GM19351 (cell line): Measurements from ENCODE around the gene NOL9.
"Not testable (repeated sequence)": the region's sequence is repeated elsewhere in the genome, so short reads cannot be mapped to it uniquely, and the experiment has no call there.

Experiments used
- ATAC-seq: cut with Tn5 transposase; IDR thresholded peaks from one replicate; pipeline ENCODE4 v1.9.1; 2021; ENCODE audit warnings: mild to moderate bottlenecking, moderate library complexity; ENCODE audit not compliant: unreplicated experiment

The NOL9 gene

DNA sequence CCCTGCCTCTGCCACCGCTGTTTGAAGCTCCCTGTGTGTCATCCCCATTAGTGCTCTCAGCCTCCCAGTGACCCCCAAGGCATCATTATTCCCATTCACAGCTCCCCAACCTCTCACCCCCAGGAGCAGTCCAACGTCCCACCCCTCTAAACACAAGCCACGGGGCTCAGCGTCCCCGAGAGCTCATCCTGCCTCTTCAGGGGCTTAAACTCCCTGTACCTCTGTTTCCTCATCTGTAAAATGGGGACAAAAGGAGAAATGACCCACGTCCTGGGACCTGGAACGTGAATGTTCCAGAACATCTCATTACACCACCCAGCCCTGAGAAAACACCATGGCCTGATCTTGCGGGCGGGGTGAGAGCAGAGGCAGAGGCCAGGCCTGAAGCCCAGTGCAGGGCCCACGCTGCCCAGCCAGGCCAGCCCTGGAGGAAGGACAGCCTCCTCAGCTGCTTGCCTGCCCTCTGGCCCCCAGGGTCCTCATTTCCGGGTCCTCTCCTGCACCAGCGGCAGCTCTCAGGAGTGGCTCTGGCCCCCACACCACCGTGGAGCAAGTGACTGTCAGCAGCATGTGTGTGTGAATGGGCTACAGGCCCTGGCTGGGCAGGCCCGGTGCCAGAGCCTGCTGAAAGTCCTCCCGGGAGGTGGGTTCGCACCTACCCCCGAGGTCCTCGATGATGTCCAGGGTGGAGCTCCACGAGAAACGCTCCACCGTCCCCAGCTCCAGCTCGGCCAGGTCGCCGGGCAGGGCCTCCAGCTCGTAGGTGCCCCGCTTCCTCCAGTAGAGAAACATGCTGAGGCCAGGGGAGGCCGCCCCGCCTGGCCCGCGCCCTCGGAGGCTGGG is 48.7 kb downstream of the NOL9 start:
- ATAC-seq: no peak

DNA sequence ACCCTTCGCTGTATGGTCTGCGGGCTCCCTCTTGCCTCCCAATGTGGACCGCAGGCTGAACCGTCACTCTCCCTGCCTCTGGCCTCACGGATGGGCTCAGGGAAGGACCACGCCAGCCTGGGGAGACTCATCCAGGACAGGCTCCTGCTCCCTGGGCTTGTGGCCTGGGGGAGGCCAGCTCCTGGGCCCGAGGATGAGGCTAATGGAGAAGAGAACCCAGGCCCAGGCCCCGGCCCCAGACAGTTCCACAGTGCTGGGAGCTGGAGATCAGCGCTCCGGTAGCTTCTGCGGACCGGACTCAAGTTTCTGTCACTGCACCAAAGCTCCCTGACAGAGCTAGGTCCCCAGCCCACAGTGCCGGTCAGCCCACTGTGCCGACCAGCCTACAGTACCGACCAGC is 49.4 kb downstream of the NOL9 start:
- ATAC-seq: no peak

DNA sequence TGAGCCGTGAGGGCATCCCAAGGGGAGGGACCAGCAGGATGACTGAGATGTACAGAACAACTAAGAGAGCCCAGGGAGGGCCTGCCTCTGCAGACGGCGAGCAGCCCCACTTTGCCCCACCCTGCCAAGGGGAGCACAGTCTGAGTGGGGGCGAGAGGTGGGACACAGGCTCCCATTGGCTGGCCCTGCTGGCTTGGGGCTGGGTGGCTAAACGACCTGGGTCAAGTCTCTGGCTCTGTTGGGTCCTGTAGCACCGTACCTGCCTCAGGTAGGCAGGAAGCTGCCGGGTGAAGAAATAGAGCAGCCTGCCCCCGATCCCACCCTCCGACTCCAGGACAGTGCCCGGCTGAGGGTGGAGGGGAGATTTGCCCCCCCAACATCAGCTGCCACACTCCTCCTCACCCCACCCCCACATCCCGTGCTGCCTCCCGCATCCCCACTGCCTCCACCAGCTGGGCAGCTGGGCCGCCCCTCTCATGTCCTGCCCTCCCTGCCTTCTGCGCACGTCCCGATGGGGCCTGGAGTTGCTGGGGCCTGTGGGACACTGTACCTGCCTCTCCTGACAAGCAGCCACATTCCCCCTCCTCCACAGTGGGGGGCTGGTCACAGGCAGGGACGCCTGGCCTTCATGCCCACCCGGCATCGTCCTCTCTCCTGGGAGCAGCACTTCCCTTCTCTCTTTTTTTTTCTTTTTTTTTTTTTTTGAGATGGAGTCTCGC is 50.3 kb downstream of the NOL9 start:
- ATAC-seq: no peak

DNA sequence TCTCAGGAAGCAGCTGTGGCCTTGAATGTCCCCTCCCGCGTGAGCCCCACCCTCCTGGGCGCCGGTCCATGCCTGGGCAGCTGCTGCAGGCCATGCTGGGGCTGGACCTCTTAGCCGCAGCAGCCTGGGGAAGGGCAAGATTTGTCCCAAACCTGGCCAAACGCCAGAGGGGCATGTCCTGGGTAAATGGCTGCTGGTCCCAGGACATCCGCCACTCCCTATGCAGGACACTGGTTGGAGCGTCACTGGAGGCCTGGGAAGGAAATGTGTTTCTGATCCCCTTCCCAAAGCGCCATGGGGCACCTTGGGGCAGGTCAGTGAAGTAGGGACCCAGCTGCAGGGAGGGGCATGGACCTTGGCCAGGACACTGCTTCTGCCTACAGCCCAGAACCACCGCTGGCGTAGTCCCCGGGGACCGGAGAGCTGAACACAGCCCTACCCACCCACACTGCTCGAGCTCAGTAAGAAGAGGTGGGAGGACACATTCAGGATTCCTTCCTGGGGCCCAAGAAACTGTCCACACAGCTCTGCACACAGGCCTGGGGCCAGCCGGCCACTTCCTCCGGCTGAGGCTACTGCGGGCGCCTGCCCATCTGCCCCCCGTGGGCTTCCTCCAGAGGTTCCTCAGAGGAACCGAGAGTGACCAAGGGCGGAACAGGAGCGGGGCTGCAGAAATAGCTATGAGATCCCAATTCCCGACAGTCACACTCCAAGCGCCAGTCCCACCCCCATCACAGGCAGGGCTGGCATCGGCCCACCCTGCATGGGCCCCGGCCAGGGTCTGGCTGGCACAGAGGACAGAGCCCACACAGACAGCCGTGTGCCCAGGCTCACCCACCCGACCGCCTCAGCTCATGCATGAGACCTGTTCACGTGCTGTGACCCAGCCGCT is 52.1 kb downstream of the NOL9 start:
- ATAC-seq: no peak

DNA sequence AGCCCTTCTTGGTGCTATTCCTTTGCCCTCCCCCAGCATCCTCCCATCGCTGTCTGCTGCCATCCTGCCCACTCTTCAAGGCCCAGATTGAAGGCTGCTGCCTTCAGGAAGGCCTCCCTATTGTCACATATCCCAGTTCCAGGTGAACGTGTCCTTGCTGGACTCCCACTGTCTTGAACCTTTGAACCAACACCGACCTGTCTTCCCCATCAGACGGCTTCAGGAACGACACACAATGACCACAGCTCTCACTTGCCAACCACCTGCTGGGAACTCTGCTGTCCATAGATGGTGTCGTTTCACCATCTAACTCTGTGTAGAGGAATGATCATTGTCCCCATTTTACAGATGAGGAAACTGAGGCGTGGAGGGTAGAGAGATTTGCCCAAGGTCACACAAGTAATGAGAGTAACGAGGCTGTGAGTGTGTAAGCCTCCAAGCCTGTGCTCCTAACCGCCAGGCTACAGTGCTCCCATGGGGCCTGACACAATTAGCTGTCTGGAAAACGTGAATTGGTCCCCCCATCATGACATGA is 53.0 kb downstream of the NOL9 start:
- ATAC-seq: no peak

DNA sequence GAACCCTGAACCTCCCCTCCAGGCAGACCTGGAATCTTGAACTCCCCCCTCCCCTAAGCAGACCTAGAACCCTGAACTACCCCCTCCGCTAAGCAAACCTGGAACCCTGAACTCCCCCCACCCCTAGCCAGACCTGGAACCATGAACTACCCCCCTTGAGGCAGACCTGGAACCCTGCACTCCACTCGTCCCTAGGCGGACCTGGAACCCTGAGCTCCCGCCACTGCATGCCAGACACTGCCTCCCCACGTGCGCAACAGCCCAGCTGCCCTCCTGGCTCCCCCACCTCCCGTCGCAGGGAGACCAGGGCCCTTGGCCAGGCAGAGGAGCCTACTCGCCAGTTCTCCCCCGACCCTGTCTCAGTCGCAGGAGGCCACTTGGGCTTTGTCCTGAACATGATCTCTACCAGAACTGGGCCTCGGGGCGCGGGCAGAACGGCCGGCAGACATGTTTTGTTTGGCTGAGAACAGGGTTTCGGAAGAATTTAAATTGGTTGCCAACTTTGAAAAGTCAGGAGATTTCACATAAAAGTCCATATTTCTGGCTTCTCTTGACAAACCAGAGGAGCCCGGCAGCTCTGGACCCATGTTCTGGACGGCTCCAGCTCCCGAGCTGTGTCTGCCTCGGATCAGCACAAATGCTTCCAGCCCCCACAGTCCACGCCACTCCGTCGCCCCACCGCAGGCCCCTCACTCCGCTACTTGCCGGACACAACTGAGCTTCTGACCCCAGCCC is 53.6 kb downstream of the NOL9 start:
- no peak for ATAC-seq

DNA sequence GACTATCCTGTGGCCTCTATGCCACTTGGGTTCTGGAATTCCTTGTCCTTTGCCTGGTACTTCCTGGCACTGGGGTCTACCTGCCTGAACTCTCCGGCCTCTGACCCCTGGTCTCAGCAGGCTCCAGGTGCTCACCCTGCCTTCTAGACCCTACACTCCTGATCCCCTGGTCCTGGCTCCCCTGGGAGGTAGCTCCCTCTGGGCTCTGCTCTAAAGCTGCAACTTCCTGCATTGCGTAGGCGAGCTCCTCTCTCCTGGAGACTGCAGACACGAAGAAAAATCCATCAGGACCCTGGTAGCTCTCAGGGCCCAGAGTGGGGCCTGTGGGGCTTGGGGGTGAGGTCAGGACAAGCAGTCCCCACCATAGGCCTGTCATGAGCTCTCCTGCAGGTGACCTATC is 55.0 kb downstream of the NOL9 start:
- no peak for ATAC-seq

DNA sequence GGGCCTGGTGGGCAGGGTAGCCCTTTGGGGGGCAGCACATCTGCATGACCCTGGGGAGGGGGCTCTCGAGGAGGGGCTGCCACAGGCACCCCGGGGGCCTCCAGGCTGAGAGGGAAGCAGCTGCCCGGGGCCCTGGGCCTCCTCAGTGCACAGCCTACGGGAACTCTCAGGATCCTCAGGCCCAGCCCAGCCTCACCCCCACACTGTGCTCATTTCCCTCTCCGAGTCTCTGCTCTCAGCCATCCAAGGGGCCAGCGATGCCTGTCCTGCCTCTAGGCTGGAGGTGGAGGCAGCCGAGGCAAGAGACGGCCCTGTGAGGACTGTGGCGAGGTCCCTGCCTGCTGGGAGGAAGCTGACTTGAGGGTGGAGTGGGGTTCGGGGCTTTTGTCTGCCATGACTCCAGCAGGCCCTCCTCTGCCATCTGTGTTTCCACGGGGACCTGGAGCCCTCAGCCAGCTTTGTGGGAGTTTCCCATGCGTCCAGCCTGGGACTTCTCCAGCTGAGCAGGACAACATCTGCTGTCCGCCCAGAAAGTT is 55.7 kb downstream of the NOL9 start:
- no peak for ATAC-seq

DNA sequence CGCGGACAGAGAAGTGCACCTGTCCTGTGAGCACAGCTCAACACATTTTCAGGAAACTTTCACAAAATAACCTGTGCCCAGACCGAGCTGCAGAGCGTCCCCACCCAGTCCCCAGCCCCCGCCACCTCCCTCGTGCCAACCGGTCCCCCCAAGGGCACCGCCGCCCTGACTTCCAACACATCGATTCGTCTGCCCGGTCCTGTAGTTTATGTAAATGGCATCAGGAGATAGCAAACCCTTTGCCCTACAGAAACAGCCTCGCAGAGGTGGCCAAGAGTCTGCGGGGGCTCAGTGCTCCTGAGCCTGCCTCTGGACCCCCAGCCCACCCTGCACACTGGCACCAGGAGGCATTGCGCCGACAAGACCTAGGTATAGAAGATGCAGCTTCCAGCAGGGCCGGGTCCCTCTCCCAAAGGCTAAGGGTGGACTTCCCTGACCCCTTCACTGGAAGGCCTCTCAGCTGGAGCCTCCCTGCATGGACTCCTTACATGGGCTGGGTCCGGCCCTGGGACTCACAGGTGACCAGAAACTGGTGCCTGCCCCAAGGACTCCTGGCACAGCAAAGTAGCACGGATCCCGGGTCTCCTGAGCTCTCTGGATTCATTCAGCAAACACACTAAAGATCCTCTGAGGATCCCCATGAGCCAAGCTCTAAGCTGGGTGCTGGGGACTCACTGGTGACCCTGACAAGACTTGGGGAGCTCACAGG is 56.3 kb downstream of the NOL9 start:
- ATAC-seq: no peak

DNA sequence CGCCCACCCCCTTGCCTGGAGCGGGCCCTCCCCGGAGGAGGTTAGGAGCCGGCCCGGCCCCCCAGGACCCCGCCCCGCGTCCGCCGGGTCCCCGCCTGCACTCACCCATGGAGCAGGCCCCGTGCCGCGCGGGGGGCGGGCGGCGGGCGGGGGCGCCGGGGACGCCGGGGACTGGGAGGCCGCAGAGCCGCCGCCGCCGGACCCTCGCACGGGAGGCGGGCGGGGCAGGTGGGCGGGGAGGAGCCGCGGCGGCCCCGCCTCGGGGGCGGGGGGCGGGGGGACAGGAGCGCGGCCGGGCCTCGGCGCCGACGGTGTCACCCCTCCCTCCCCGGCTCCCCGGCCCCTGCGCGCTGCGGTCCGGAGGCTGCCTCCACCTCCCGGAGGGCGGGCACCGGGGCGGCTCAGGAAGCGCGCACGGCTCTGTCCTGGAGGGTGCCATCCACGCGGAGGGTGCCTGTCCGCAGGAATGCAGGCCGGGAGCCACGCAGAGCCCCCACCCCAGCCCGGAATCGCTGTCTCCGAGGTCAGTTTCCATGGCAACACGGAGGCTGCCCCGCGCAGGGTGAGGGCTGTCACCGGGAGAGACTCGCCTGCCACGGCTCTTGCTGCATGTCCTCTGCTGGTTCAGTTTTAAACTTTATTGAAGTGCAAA is 57.0 kb downstream of the NOL9 start:
- ATAC-seq: no peak

DNA sequence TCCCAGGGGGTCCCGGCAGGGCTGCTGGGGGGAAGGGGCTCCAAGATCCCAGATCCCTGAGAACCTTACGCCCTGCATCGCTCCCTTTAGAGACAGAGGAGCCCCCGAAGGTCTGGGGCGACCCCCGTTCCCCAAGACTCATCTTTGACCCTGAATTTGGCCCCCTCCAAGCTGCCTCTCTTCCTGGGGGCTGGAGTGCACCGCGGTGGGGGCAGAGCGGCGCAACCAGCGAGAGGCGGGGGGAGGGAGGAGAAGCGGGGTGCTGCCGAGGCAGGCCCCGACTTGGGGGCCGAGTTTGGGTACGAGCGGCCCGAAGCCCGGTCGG is 57.5 kb downstream of the NOL9 start:
- no peak for ATAC-seq

DNA sequence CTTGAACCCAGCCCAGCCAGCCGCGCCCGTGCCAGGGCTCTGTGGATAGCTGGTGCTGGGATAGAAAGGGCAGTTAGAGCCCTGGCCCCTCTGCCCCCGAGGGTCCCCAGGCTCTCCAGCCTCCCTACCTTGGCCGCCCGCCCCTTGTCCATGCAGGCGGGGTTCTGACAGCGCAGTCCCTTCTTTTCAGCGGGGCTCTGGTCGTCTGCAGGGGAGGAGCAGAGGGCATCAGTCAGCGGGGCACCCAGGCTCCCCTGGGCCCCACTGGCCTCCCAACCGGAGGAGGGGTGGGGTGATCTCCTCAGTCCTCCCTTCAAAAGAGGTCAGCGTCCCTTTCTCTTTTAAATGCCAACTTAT is 58.0 kb downstream of the NOL9 start:
- no peak for ATAC-seq

DNA sequence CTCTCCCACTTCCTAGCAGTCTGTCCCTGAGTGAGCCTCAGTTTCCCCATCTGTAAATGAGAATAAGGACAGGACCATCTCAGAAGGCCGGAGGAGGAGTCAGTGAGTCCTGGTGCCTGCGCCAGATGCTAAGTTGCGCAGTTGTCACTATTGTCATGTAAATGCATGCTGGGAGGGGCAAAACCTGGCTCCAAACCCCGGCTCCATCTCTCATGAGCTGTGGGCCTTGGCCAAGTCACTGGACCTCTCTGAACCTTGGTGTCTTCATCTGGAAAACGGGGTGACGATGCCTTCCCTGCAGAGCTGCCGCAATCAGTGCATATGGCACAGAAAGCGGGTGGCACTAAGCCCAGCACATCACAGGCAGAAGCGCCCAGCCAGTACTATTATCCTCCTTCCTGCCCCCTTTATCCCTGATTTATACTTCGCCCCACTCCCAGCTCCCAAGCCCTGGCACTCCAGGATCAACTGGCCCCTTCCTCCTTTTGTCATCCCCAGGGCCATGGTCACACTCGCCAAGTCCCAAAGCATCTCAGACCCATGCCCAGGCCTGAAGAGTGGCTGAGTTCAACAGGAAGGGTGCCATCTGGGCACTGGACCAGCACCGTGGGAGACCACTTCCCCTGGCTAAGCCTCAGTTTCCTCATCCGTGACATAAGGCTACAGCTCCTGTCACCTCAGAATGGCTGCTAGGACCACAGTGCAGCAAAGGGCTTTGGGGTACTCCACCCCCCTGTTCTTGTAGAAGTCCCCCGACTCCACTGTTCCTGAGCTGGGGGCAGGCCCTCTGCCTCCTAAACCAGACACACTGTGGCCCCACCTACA is 58.6 kb downstream of the NOL9 start:
- no peak for ATAC-seq

DNA sequence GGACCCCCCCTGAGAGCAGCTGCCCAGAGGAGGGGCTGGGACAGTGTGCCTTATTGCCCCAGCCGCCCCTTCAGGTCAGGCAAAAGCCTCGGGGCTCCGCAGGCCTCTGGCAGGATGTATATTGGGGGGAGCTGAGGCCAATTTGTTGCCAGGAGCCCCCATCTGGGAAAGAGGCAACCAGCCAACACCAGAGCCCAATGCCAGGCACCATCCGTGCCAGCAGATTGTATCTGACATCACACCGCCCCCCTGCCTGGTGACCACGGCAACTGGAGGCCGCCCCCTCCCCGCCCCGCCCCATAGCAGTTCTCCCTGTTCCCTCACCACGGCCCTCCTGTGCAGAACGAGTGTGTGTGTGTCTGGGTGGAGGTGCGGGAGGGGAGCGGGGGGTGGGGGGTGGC is 59.3 kb downstream of the NOL9 start:
- ATAC-seq: no peak

DNA sequence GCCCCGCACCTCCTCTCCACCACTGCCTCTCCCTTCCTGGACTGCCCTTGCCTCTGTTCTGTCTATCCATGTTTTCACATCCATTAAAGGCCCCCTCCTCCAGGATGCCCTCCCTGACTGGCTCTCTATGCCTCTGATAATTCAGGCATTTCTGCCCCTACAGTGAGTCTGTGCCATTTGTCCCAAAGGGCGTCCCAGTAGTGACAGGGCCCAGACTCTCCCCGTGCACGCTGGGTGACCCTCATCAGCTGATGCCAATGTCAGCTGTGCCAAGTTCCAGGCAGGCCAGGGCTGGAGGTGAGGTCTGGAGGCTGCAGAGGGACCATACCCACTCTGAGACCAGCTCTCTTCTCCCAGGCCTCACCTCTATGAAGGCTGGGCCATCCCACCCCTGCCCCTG is 59.7 kb downstream of the NOL9 start:
- ATAC-seq: no peak

DNA sequence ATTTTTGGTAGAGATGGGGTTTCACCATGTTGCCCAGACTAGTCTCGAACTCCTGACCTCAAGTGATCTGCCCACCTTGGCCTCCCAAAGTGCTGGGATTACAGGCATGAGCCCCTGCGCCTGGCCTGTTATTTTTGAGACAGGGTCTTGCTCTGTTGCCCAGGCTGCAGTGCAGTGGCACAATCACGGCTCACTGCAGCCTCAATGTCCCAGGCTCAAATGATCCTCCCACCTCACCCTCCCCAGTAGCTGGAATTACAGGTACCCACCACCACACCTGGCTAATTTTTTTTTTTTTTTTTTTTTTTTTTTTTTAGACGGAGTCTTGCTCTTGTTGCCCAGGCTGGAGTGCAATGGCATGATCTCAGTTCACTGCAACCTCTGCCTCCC is 60.5 kb downstream of the NOL9 start:
- not testable (repeated sequence) for ATAC-seq

DNA sequence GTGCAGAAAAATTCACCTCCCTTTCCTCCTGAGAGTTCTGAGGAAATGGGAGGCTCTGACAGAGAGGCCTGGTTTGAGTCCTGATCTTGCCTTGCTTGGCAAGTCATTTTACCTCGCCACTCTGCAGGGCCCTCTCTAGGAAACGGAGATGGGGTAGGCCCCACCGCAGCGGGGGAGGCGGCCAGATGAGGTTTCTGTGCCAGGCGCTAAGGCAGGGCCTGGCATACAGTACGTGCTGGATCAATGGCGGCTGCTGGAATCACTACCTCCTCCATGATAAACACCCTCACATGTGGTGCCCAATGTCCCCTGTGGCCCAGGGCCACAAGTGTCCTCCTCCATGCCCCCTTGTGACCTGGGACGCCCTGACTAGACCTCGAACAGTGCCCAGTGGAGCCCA is 62.3 kb downstream of the NOL9 start:
- no peak for ATAC-seq

DNA sequence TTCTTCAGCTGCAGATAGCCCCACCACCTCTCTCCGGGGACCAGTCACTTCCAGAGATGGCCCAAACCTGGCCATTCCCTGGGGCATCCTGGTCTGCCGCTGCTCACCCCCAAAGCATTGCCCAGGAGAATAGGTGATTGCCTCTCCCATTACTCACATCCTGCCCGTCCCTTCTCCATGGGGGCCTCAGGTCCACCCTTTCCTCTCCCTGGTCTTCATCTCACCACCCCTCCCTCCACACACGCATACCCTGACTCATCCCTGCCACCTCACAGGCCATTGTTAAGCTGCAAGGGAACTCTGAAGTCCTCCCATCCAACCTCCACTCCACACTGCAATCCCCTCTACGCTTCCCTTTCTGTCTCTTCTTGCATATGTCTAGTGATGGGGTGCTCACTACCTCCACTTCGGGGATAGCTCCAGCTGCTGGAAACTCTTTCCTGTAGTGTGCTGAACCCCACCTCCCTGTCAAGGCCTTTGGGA is 62.8 kb downstream of the NOL9 start, which contains the start of gene PLEKHG5:
Gene PLEKHG5 (minus strand): TSS at position 188 of the 483 bp plus-strand sequence. CDS start 14,096 bp downstream, outside the sequence.
- no peak for ATAC-seq
